ENCODE measurements around the gene CD86.

- no peak for TF ChIP-seq CTCF (IDR thresholded peaks at IDR 0.05)
- TF ChIP-seq POLR2A (IDR thresholded peaks at IDR 0.05): no peak
Measured at GRCh38 chr3:122067214-122067550, 12.0 kb downstream of the CD86 start.

Data from thyroid gland (tissue), 4 donors.